ENCODE data around the gene TIFAB.

TIFAB gene

DNA sequence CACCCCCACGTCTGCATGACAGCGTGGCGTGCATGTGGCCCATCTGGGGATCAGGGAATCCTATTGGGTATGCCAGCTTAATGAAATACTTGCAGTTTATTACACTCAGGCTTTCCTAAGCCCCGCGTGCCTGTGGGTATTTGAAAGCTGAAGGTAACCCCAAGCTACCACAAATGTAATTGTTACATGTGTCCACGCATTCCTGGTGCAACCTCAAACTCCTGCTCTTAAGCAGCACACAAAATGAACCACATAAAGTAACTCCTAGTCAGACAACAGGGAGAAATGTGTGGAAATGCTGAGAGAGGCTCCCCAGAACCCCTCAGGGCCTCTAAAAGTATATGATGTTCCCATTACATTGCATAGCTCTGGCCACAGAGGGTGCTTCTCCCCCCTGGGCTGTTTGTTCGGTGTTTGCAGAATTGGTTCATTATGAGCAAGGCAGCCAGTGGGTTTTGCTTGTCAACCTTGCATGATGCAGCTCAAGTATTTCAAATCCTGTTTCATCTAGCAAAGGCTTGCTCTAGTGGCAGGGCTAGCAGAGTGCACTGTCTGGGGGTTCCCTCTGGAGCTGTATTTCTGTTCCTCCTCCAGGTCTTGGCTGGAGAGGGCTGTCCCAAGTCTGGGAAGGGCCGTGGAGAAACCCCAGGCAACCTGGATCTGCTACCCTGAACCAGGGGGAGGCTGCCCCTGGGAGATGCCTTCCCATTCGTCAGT, 3.2 kb downstream of the TIFAB start:
- Histone ChIP-seq H3K27ac (no peak overlapping the region), H3K4me3 (ENCODE audit: low read depth, low read length) (no peak overlapping the region), H3K36me3 (no peaks in the 10 kb centered on the region), H3K9me3 (ENCODE audit: severe bottlenecking) (no peaks in the 10 kb centered on the region), H3K27me3 (ENCODE audit: insufficient read depth, low read depth, severe bottlenecking) (no peaks in the 10 kb centered on the region)
- TF ChIP-seq, protein P1, sequence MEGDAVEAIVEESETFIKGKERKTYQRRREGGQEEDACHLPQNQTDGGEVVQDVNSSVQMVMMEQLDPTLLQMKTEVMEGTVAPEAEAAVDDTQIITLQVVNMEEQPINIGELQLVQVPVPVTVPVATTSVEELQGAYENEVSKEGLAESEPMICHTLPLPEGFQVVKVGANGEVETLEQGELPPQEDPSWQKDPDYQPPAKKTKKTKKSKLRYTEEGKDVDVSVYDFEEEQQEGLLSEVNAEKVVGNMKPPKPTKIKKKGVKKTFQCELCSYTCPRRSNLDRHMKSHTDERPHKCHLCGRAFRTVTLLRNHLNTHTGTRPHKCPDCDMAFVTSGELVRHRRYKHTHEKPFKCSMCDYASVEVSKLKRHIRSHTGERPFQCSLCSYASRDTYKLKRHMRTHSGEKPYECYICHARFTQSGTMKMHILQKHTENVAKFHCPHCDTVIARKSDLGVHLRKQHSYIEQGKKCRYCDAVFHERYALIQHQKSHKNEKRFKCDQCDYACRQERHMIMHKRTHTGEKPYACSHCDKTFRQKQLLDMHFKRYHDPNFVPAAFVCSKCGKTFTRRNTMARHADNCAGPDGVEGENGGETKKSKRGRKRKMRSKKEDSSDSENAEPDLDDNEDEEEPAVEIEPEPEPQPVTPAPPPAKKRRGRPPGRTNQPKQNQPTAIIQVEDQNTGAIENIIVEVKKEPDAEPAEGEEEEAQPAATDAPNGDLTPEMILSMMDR (IDR thresholded peaks at IDR 0.05; ENCODE audit: low read depth, low read length) = no peak
- no peak for DNase-seq

DNA sequence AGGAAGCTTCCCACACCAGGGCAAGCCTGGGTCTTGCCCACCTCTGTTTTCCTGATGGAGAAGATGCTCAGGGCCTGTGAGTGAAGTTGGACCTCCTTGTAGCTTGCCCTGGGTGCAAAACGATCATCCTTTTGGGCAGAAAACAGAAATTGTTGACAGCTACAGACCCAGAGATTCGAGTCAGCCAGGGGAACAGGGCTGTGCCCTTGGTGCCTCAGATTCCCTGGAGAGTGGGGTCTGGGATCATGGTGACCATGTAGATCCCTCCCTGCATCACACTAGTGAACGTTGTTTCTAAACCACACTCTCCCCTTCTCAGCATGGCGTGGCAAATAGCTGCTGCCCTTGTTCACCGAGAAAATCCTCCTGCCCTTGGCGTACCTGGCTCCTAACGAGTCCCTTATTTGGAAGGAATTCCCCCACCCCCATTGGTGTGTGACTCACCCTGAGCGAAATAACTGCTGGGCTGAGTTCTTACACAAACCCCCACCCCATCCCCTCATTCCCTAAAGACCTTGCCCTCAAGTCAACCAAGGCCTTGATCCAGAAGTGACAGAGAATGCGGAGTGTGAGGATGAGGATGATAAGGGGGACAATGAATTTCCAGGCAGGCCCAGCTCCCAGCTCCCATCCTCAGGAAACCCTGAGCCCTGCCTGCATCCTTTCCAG, 3.9 kb downstream of the TIFAB start:
- Histone ChIP-seq H3K27me3 (ENCODE audit: insufficient read depth, low read depth, severe bottlenecking) (no peaks in the 10 kb centered on the region), H3K27ac (no peak overlapping the region), H3K4me3 (ENCODE audit: low read depth, low read length) (no peak overlapping the region), H3K9me3 (ENCODE audit: severe bottlenecking) (no peaks in the 10 kb centered on the region), H3K36me3 (no peaks in the 10 kb centered on the region)
- TF ChIP-seq, protein P1 (IDR thresholded peaks at IDR 0.05; ENCODE audit: low read depth, low read length) = no peak
- no peak for DNase-seq

DNA sequence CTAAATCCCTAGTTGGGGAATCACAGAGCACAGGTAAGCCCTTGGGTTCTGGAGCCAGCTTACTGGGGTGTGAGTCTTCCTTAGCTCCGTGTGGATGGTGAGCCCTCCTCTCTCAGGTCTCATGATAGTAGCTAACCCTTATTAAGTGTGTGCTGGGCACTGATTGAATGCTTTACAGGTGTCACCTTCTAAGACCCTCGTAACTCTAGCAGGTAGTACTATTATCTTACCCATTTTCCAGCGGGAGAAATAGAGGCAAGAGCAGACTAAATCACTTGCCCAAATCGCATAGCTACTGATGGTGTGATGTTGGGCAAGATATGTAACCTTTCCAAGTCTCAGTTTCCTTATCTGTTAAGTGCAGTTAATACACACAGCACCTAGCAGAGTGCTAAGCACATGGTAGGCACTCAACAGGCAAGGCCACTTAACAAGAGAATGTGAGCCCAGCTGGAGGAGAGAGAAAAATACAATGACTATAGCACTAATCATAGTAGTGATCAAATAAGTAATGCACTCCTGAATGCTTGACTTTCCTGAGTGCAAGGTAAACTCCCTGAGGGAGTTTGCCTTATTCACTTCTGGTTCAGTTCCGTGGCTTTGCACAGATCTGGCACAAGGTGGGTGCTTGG, 4.7 kb downstream of the TIFAB start, which contains the start of gene DCANP1:
TSS of gene DCANP1 (minus strand) at position 51 of the 632 bp plus-strand sequence. CDS start 240 bp downstream, outside the sequence.
- H3K27ac ChIP-seq = no peak within 1 kb of the TSS
- H3K9me3 ChIP-seq (ENCODE audit: severe bottlenecking) = no peaks in the 10 kb centered on the region
- no peak for DNase-seq
- H3K4me3 ChIP-seq (ENCODE audit: low read depth, low read length) = no peak within 1 kb of the TSS
- H3K36me3 ChIP-seq = no peaks in the 10 kb centered on the region
- H3K27me3 ChIP-seq (ENCODE audit: insufficient read depth, low read depth, severe bottlenecking) = no peaks in the 10 kb centered on the region
- TF ChIP-seq, protein P1 (IDR thresholded peaks at IDR 0.05; ENCODE audit: low read depth, low read length) = no peak

DNA sequence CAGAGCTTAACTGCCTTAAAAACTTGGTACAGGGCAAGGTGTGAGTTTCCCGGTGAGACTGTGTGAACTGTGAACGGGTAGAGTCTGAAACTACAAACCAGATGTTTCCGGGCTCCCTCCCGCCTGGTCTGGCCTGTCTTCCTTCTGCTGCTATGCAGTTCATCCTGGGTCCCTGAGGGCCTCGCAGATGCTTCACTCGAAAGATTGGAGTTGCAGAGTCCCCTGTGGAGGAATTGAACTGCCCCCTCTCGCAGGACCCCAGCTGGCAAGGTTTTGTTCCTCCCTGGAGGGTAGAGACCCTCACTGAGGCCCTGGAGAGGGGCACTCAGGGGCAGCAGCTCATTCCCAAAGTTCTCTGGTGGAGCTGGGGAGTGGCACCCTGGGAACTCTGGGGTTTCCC, 5.5 kb downstream of the TIFAB start:
- H3K27ac ChIP-seq = no peak overlapping the region
- H3K36me3 ChIP-seq = no peaks in the 10 kb centered on the region
- TF ChIP-seq, protein P1 (IDR thresholded peaks at IDR 0.05; ENCODE audit: low read depth, low read length) = no peak
- no peaks in the 10 kb centered on the region for H3K9me3 ChIP-seq (ENCODE audit: severe bottlenecking)
- no peak overlapping the region for H3K4me3 ChIP-seq (ENCODE audit: low read depth, low read length)
- DNase-seq = no peak
- no peaks in the 10 kb centered on the region for H3K27me3 ChIP-seq (ENCODE audit: insufficient read depth, low read depth, severe bottlenecking)

DNA sequence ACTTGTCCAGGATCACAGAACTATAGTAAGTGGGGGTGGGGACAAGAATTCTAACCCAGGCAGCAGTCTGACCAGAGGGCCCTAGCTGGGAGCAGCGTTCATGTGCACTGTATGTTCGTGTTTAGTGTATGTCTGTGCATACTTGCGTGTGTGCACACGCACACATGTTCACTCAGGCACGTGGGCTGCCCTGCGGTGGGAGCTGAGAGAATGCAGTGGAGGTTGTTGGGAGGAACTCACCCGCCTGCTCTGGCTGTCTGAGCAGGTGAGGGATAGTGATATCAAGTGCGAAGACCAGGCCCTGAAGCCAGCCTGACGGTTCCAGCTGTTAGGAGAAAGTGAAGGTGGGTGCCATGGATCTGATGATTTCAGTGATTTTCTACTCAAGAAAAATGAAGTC, 5.9 kb downstream of the TIFAB start:
- Histone ChIP-seq H3K27me3 (ENCODE audit: insufficient read depth, low read depth, severe bottlenecking) (no peaks in the 10 kb centered on the region), H3K9me3 (ENCODE audit: severe bottlenecking) (no peaks in the 10 kb centered on the region), H3K27ac (no peak overlapping the region), H3K36me3 (no peaks in the 10 kb centered on the region), H3K4me3 (ENCODE audit: low read depth, low read length) (no peak overlapping the region)
- DNase-seq = no peak
- TF ChIP-seq, protein P1 (IDR thresholded peaks at IDR 0.05; ENCODE audit: low read depth, low read length) = no peak
